ENCODE measurements around the gene FUT2.

FUT2 gene

DNA sequence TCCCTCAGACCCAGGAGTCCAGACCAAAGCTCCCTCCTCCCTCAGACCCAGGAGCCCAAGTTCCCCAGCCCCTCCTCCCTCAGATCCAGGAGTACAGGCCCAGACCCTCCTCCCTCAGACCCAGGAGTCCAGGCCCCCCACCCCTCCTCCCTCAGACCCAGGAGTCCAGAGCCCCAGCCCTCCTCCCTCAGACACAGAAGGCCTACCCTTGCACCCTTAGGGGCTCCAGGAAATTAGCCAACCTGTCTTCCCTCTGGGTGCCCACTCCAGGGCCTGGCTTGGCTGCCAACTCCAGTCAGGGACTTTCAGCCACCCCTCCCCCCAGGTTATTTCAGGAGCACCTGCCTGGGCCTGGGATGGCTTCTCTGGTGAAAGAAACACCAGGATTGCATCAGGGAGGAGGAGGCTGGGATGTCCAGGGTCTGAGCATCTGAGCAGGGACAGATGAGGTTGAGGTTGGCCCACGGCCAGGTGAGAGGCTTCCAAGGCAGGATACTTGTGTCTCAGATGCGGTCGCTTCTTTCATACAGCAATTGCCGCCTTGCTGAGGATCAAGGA, 59.4 kb downstream of the FUT2 start, which contains the start of gene FGF21:
TSS of gene FGF21 (plus strand) at position 441 of the 558 bp plus-strand sequence. CDS start 713 bp downstream, outside the sequence.
- peak; percentile 20 for DNase-seq
